A549 (cell line): Measurements from ENCODE around the gene CHRNA4. TPM values are rescaled to one million over a fixed set of nuclear protein-coding genes. Genes with fewer than 3 reads are reported as not detected.

ENCODE experiments used
- ATAC-seq, 2 experiments: fragments of 200-7000 bp in 1 of 2; fragments of >200 bp in 1 of 2; cut with Nextera tagmentation in 1 of 2; cut with Tn5 transposase in 1 of 2; 3 replicates each; pipeline versions ENCODE4 v1.8.0 to v1.9.1; 2018 to 2020; ENCODE audit warnings: mild to moderate bottlenecking in 1 of 2, moderate library complexity in 1 of 2
- CTCF ChIA-PET: fragments of 300-600 bp; sonication (Branson Sonifier 250); formaldehyde crosslinking; extraction: SDS; loops from one replicate; lab custom pipeline; 2021; ENCODE audit warnings: antibody characterized with exemption, inconsistent platforms; lab: Yijun Ruan, JAX
- POLR2A ChIA-PET: fragments of 350-600 bp; formaldehyde crosslinking; extraction: SDS; loops from one replicate; lab custom pipeline; 2021; ENCODE audit warnings: antibody characterized with exemption, inconsistent platforms; lab: Yijun Ruan, JAX
- DNase-seq, 2 experiments: peaks; one replicate each; pipeline versions ENCODE4 v3.0.0 to v3.0.0-alpha.2; 2011 to 2016; ENCODE audit warnings: low read depth in 1 of 2, low spot score in 1 of 2
- FAIRE-seq: peaks from 2 replicates; lab custom pipeline; 2011; peaks lifted over from hg19 to GRCh38; lab: Jason Lieb, UNC
- H3K27ac ChIP-seq, 2 experiments: fragments of >200 bp; sonication (Bioruptor Twin); formaldehyde crosslinking; 3 replicates each; pipeline ENCODE4 v1.5.1; 2016 to 2017
- H3K4me1 ChIP-seq: fragments of >200 bp; sonication (Bioruptor Twin); formaldehyde crosslinking; 3 replicates; pipeline ENCODE4 v1.6.1; 2016
- H3K4me2 ChIP-seq: fragments of >200 bp; sonication (Bioruptor Twin); formaldehyde crosslinking; 3 replicates; pipeline ENCODE4 v1.6.1; 2016
- H3K4me3 ChIP-seq: fragments of >200 bp; sonication (Bioruptor Twin); formaldehyde crosslinking; 3 replicates; pipeline ENCODE4 v1.5.1; 2016
- H3K9me3 ChIP-seq: fragments of >200 bp; sonication (Bioruptor Twin); formaldehyde crosslinking; 3 replicates; pipeline ENCODE4 v1.6.1; 2016
- ATOH8 ChIP-seq: fragments of 250-450 bp; sonication (Bioruptor Pico); IDR thresholded peaks from 2 replicates; pipeline ENCODE4 v1.5.0; 2020; ENCODE audit warnings: low read depth, mild to moderate bottlenecking, moderate library complexity
- CHD2 ChIP-seq: fragments of 150-350 bp; IDR thresholded peaks from 2 replicates; pipeline ENCODE4 v1.6.1; 2014; ENCODE audit warnings: low read length; ENCODE audit not compliant: partially characterized antibody
- CTCF ChIP-seq: fragments of >200 bp; sonication (Bioruptor Twin); formaldehyde crosslinking; IDR thresholded peaks from 3 replicates; pipeline ENCODE4 v1.5.1; 2016
- E2F6 ChIP-seq: IDR thresholded peaks from 2 replicates; pipeline ENCODE4 v1.6.1; 2012; ENCODE audit warnings: low read depth, borderline replicate concordance
- FOSB ChIP-seq: fragments of 250-450 bp; sonication (Bioruptor Pico); IDR thresholded peaks from 2 replicates; pipeline ENCODE4 v1.5.0; 2020; ENCODE audit warnings: mild to moderate bottlenecking, moderate library complexity
- GATA3 ChIP-seq: IDR thresholded peaks from 2 replicates; pipeline ENCODE4 v1.6.1; 2012; ENCODE audit warnings: borderline replicate concordance
- HES2 ChIP-seq: fragments of >200 bp; sonication (Bioruptor Twin); formaldehyde crosslinking; IDR thresholded peaks from 2 replicates; pipeline ENCODE4 v1.6.1; 2016
- HOXB13 ChIP-seq: fragments of 250-450 bp; sonication (Bioruptor Pico); IDR thresholded peaks from 2 replicates; pipeline ENCODE4 v1.5.0; 2020; ENCODE audit warnings: low read depth, mild to moderate bottlenecking, moderate library complexity
- HOXB5 ChIP-seq: fragments of 250-450 bp; sonication (Bioruptor Pico); IDR thresholded peaks from 2 replicates; pipeline ENCODE4 v1.5.0; 2020; ENCODE audit warnings: mild to moderate bottlenecking, moderate library complexity
- JUN ChIP-seq, 2 experiments: fragments of >200 bp; sonication (Bioruptor Twin); formaldehyde crosslinking; IDR thresholded peaks; 2 replicates in 1 of 2; 3 replicates in 1 of 2; pipeline ENCODE4 v1.6.1; 2016 to 2017
- KDM5A ChIP-seq: fragments of 200-600 bp; sonication (generic); IDR thresholded peaks from 2 replicates; pipeline ENCODE4 v1.6.1; 2016; ENCODE audit warnings: antibody characterized with exemption, mild to moderate bottlenecking
- MAZ ChIP-seq: fragments of 150-350 bp; IDR thresholded peaks from 2 replicates; pipeline ENCODE4 v1.6.1; 2014; ENCODE audit warnings: antibody characterized with exemption, low read depth, low read length, borderline replicate concordance
- PBX3 ChIP-seq: IDR thresholded peaks from 2 replicates; pipeline ENCODE4 v1.6.1; 2012
- POLR2A ChIP-seq: IDR thresholded peaks from 2 replicates; pipeline ENCODE4 v1.6.1; 2012; ENCODE audit warnings: mild to moderate bottlenecking, low read length
- RAD21 ChIP-seq, 2 experiments: fragments of >200 bp in 1 of 2; sonication (Bioruptor Twin) in 1 of 2; formaldehyde crosslinking in 1 of 2; IDR thresholded peaks in 1 of 2; conservative IDR thresholded peaks in 1 of 2; 2 replicates in 1 of 2; 3 replicates in 1 of 2; pipeline ENCODE4 v1.6.1; 2012 to 2018; ENCODE audit warnings: inconsistent platforms in 1 of 2
- RCOR1 ChIP-seq: fragments of 150-350 bp; IDR thresholded peaks from 2 replicates; pipeline ENCODE4 v1.6.1; 2014; ENCODE audit warnings: antibody characterized with exemption, low read length, low read depth
- REST ChIP-seq: fragments of 200-600 bp; sonication (generic); IDR thresholded peaks from 2 replicates; pipeline ENCODE4 v1.6.1; 2016; ENCODE audit warnings: antibody characterized with exemption, mild to moderate bottlenecking, moderate library complexity
- RFX5 ChIP-seq: fragments of 450-650 bp; IDR thresholded peaks from 2 replicates; pipeline ENCODE4 v1.7.1; 2014; ENCODE audit warnings: antibody characterized with exemption, mild to moderate bottlenecking, moderate library complexity
- SMC3 ChIP-seq: fragments of >200 bp; sonication (Bioruptor Twin); formaldehyde crosslinking; IDR thresholded peaks from 3 replicates; pipeline ENCODE4 v1.6.1; 2018; ENCODE audit warnings: inconsistent platforms
- SREBF2 ChIP-seq: fragments of 450-650 bp; IDR thresholded peaks from 2 replicates; pipeline ENCODE4 v1.6.1; 2014; ENCODE audit warnings: mild to moderate bottlenecking, moderate library complexity
- ZFP36 ChIP-seq: fragments of 450-650 bp; IDR thresholded peaks from 2 replicates; pipeline ENCODE4 v1.6.1; 2014; ENCODE audit warnings: borderline replicate concordance; ENCODE audit not compliant: partially characterized antibody
- ZNF302 ChIP-seq: fragments of 250-450 bp; sonication (Bioruptor Pico); IDR thresholded peaks from 2 replicates; pipeline ENCODE4 v1.9.0; 2021; ENCODE audit warnings: inconsistent platforms, mild to moderate bottlenecking, moderate library complexity
- WGBS: methylation state at CpG from one replicate; pipeline ENCODE4 v1.1.6; 2017; ENCODE audit errors: missing lambda C conversion rate; 5-methylcytosine and 5-hydroxymethylcytosine counted together
- polyA plus RNA-seq, 4 experiments: library from polyadenylated mRNA; depleted of rRNA in 3 of 4; stranded (reverse); fragments of >200 nt; fragmentation: RNase III in 1 of 4; extraction: RNeasy Plus Mini Kit Qiagen cat#74134 plus additional on column Dnase treatment in 1 of 4; gene quantifications; 2 replicates in 3 of 4; 3 replicates in 1 of 4; pipeline ENCODE4 v1.2.3, GENCODE V29; 2011 to 2017

The CHRNA4 gene
- polyA plus RNA-seq, 2 of the 4 experiments (the other 2 are of a cell fraction), result 0.03 to 0.23 TPM

- Histone ChIP-seq H3K4me3 (no peak overlapping the region), H3K4me1 (0 out of 3 replicates have a peak, but pooled peaks cover 3% of the 10 kb centered on the region), H3K4me2 (no peak overlapping the region)
- no peak for FAIRE-seq
- 42% methylated on average over 20 of the region's 35 CpGs for WGBS
- ATAC-seq, result peak; percentile 55 to 86; a peak in 5 of 6 replicates
- peak; percentile 72 for TF ChIP-seq CTCF
- peak; percentile 71 to 73 for TF ChIP-seq RAD21 (conservative IDR thresholded peaks at IDR 0.05 in 1 of 2, IDR thresholded peaks at IDR 0.05 in 1 of 2)
- TF ChIP-seq JUN (IDR thresholded peaks at IDR 0.05), result no peak
- TF ChIP-seq PBX3, result no peak
- TF ChIP-seq SMC3, result peak; percentile 84
- TF ChIP-seq ZNF302 (CRISPR knock-in tag), result no peak
- TF ChIP-seq, all 56 proteins: peak for 3
- H3K9me3 ChIP-seq, result no peaks in the 10 kb centered on the region
- CTCF ChIA-PET, result interaction anchor here (0.7 to 5.3 kb wide), 49 partner anchors 9 to 666 kb away, joined by 3 to 139 read pairs (median 5); partner anchors contain the start of genes ARFGAP1, CHRNA4 and COL20A1
- H3K27ac ChIP-seq, result no peak overlapping the region
- DNase-seq, result peak; percentile 45 to 58
- POLR2A ChIA-PET, result no interaction called here
Measured at GRCh38 chr20:63309261-63310071, 51.7 kb downstream of the CHRNA4 start.

- Histone ChIP-seq H3K4me3 (no peak overlapping the region), H3K4me2 (no peak overlapping the region), H3K27ac (no peak overlapping the region), H3K9me3 (no peaks in the 10 kb centered on the region), H3K4me1 (0 out of 3 replicates have a peak, but pooled peaks cover 3% of the 10 kb centered on the region)
- WGBS, result 71% methylated on average over 10 of the region's 30 CpGs
- no peak for ATAC-seq
- no peak for FAIRE-seq
- DNase-seq, result no peak
- ChIA-PET POLR2A (interaction anchor here (0.6 kb wide), 1 partner anchor 12 kb away, joined by 5 read pairs; no protein-coding TSS in a partner anchor), CTCF (interaction anchor here (0.6 to 5.3 kb wide), 25 partner anchors 10 to 665 kb away, joined by 3 to 139 read pairs (median 9); partner anchors contain the start of genes CHRNA4 and COL20A1)
- no peak for TF ChIP-seq ZNF302 (CRISPR knock-in tag)
- no peak for TF ChIP-seq FOSB (CRISPR knock-in tag)
- no peak for TF ChIP-seq RCOR1
- TF ChIP-seq REST, result no peak
- no peak for TF ChIP-seq POLR2A
- TF ChIP-seq HOXB5, result no peak
- no peak for TF ChIP-seq HOXB13 (CRISPR knock-in tag)
- no peak for TF ChIP-seq KDM5A
- no peak for TF ChIP-seq HES2
- TF ChIP-seq ZFP36, result no peak
- TF ChIP-seq CHD2, result no peak
- no peak for TF ChIP-seq GATA3
- TF ChIP-seq ATOH8 (CRISPR knock-in tag), result no peak
- no peak for TF ChIP-seq MAZ
- TF ChIP-seq RFX5, result no peak
- no peak for TF ChIP-seq SREBF2
- no peak for TF ChIP-seq PBX3
- TF ChIP-seq JUN (IDR thresholded peaks at IDR 0.05), result no peak
- TF ChIP-seq E2F6, result no peak
Measured at GRCh38 chr20:63308218-63308911, 52.8 kb downstream of the CHRNA4 start.
